ENCODE results near the gene FOXL1. TPM values are rescaled to one million over a fixed set of nuclear protein-coding genes. Genes with fewer than 3 reads are reported as not detected.

The FOXL1 gene
- total RNA-seq, 1 donor from 2014 or later: 6.4 TPM

GRCh38 chr16:86531641-86532525 is 46.5 kb upstream of the FOXL1 start:
- Mint-ChIP-seq H3K4me3 (ENCODE audit: unreplicated experiment) (no peak overlapping the region), H3K36me3 (ENCODE audit: unreplicated experiment) (peaks cover 6% of the 10 kb centered on the region), H3K9me3 (ENCODE audit: unreplicated experiment) (no peaks in the 10 kb centered on the region), H3K4me1 (ENCODE audit: unreplicated experiment) (no peaks in the 10 kb centered on the region), H3K27me3 (ENCODE audit: unreplicated experiment) (peaks cover 13% of the 10 kb centered on the region), H3K27ac (ENCODE audit: unreplicated experiment) (no peak overlapping the region)
- TF ChIP-seq CTCF (IDR thresholded peaks at IDR 0.05): no peak
- no peak for DNase-seq (ENCODE audit: extremely low spot score, unreplicated experiment)

GRCh38 chr16:86532526-86532815 is 45.9 kb upstream of the FOXL1 start:
- Mint-ChIP-seq H3K4me1 (ENCODE audit: unreplicated experiment) (no peaks in the 10 kb centered on the region), H3K27ac (ENCODE audit: unreplicated experiment) (no peak overlapping the region), H3K4me3 (ENCODE audit: unreplicated experiment) (no peak overlapping the region), H3K27me3 (ENCODE audit: unreplicated experiment) (peaks cover 12% of the 10 kb centered on the region), H3K36me3 (ENCODE audit: unreplicated experiment) (peaks cover 6% of the 10 kb centered on the region), H3K9me3 (ENCODE audit: unreplicated experiment) (no peaks in the 10 kb centered on the region)
- DNase-seq (ENCODE audit: extremely low spot score, unreplicated experiment): no peak
- no peak for TF ChIP-seq CTCF (IDR thresholded peaks at IDR 0.05)

GRCh38 chr16:86533076-86533475 is 45.3 kb upstream of the FOXL1 start:
- Mint-ChIP-seq H3K27me3 (ENCODE audit: unreplicated experiment) (peaks cover 6% of the 10 kb centered on the region), H3K27ac (ENCODE audit: unreplicated experiment) (no peak overlapping the region), H3K36me3 (ENCODE audit: unreplicated experiment) (peaks cover 4% of the 10 kb centered on the region), H3K4me3 (ENCODE audit: unreplicated experiment) (no peak overlapping the region), H3K9me3 (ENCODE audit: unreplicated experiment) (no peaks in the 10 kb centered on the region), H3K4me1 (ENCODE audit: unreplicated experiment) (no peaks in the 10 kb centered on the region)
- TF ChIP-seq CTCF (IDR thresholded peaks at IDR 0.05): no peak
- DNase-seq (ENCODE audit: extremely low spot score, unreplicated experiment): no peak

- H3K27ac Mint-ChIP-seq (ENCODE audit: unreplicated experiment): no peak overlapping the region
Observed at GRCh38 chr16:86533767-86534351, 44.5 kb upstream of the FOXL1 start.

More at GRCh38 chr16:86533767-86534351, 44.5 kb upstream of the FOXL1 start:
- no peak for DNase-seq (ENCODE audit: extremely low spot score, unreplicated experiment)
- Mint-ChIP-seq H3K27me3 (ENCODE audit: unreplicated experiment) (peaks cover 6% of the 10 kb centered on the region), H3K4me1 (ENCODE audit: unreplicated experiment) (no peaks in the 10 kb centered on the region), H3K4me3 (ENCODE audit: unreplicated experiment) (no peak overlapping the region), H3K36me3 (ENCODE audit: unreplicated experiment) (peaks cover 4% of the 10 kb centered on the region), H3K9me3 (ENCODE audit: unreplicated experiment) (no peaks in the 10 kb centered on the region)
- no peak for TF ChIP-seq CTCF (IDR thresholded peaks at IDR 0.05)

All from osteocyte (in vitro differentiated cells).